ENCODE results near the gene PRDM4.

Gene PRDM4

GRCh38 chr12:107702106-107702505 lies 58.8 kb downstream of the PRDM4 start:
- in situ Hi-C loops (cut with MboI; ENCODE audit: low sequenced_read_pairs): no loop called here

- in situ Hi-C loops (cut with MboI; ENCODE audit: low sequenced_read_pairs): loop anchor here (25.0 kb wide), 1 partner anchor 192 kb away; no protein-coding TSS in a partner anchor
These were observed 65.2 kb downstream of the PRDM4 start for GRCh38 chr12:107695772-107696171.

- in situ Hi-C loops (cut with MboI; ENCODE audit: low sequenced_read_pairs): loop anchor here (25.0 kb wide), 1 partner anchor 202 kb away; no protein-coding TSS in a partner anchor
These were observed 75.3 kb downstream of the PRDM4 start, which contains the start of gene PWP1 for GRCh38 chr12:107685360-107686248. Gene PWP1 (plus strand): TSS chr12:107685799. CDS start chr12:107685900, 101 bp downstream.

GRCh38 chr12:107684990-107685359 lies 76.0 kb downstream of the PRDM4 start:
- in situ Hi-C loops (cut with MboI; ENCODE audit: low sequenced_read_pairs): loop anchor here (25.0 kb wide), 1 partner anchor 202 kb away; no protein-coding TSS in a partner anchor

DNA sequence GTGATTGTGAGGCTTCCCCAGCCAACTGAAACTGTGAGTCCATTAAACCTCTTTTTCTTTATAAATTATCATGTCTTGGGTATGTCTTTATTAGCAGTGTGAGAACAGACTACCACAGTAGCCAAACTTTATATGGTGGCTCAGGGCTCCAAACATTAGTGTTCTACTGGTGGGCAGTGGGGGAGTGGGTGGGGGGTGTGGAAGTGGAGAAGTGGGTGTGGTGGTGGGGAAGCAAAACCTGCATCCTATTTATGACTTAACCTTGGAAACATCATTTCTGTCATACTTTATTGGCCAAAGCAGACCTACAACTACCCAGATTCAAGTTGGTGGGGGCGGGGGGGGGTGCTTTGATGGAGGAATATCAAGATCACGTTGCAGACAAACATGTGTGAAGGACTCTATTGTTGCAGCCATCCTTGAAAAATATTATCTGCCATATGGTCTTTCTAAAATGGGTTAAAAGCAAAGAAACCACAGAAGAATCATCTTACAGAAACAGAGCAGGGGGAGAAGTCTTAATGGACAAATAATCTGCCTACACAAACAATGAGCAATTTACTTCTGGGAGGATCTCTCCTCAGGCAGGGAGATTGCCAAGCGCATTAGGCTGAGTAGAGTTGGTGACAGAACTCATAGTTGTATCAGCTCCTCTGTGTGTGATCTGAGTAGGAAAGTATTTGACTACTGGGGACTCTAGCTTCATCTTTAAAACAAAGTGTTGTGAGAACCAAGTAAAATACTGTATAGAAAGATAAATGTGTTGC lies 76.7 kb downstream of the PRDM4 start:
- in situ Hi-C loops (cut with MboI; ENCODE audit: low sequenced_read_pairs): loop anchor here (25.0 kb wide), 1 partner anchor 203 kb away; no protein-coding TSS in a partner anchor

All from HL-60/S4 treated with phorbol 12-myristate 13-acetate at 8.2 ng/mL for 4 days and 3 days (cell line).